Activated CD4-positive, CD25-positive, alpha-beta regulatory T cell (primary cell): ENCODE results near the gene DAPK1.

ENCODE experiments used
- DNase-seq, 4 experiments: peaks; one replicate each; lab custom pipeline; 2025; lab: John Stamatoyannopoulos, UW

Gene DAPK1

GRCh38 chr9:87594194-87594593 lies 96.5 kb downstream of the DAPK1 start:
- no peak for DNase-seq

DNA sequence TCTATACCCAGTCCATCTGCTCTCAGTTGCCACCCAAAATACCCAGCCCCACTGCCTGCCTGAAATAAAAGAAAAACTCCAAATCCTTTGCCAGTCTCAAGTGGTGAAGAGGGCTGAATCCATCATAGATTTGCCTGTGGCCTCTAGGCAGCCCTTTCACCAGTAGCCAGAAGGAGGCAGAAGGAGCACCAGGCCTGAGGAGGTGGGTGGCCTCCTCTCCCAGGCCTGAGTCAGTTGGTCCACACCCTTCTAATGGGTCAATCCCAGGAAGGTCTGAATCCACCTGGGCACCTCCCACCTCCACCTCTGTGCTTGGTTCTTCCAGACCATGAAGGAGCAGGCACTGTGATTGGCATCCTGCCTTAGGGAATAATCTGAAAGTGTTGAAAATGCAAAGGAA lies 97.0 kb downstream of the DAPK1 start:
- DNase-seq: no peak

- DNase-seq: no peak
Observed at GRCh38 chr9:87595610-87596009, 97.9 kb downstream of the DAPK1 start.

- no peak for DNase-seq
Observed at GRCh38 chr9:87596862-87597261, 99.2 kb downstream of the DAPK1 start.

DNA sequence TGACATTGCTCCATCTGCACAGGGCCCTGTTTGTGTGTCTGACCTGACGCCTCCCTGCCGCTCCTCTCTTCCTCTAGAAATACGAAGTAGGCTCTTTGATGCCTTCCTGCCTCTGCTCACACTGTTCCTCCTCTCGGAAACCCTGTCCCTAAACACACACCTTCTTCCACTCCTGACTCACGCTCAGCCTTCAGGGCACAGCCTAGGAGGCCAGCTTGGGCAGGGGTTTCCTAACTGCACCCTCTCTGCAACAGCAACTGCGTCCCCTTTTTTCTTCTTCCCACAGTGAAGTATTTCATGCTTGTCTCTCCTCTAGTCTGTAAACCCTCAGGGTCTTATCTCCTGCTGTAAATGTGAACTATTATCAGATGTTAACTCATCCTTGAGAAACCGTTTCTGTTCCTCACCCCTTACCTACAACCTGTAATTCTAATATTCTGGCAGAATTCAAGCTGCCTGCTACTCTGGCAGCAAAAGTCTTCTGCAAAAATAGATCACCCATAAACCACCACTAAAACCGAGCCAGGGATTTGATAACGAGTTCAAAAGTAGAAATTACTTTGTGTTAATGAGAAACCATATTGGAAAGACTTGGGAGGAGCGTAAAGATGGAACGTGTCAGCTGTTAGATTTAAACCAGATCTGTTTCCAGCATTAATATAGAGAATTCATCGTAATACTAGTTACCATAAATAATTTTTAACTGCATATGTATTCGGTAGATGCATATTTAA lies 100.2 kb downstream of the DAPK1 start:
- DNase-seq: no peak

DNA sequence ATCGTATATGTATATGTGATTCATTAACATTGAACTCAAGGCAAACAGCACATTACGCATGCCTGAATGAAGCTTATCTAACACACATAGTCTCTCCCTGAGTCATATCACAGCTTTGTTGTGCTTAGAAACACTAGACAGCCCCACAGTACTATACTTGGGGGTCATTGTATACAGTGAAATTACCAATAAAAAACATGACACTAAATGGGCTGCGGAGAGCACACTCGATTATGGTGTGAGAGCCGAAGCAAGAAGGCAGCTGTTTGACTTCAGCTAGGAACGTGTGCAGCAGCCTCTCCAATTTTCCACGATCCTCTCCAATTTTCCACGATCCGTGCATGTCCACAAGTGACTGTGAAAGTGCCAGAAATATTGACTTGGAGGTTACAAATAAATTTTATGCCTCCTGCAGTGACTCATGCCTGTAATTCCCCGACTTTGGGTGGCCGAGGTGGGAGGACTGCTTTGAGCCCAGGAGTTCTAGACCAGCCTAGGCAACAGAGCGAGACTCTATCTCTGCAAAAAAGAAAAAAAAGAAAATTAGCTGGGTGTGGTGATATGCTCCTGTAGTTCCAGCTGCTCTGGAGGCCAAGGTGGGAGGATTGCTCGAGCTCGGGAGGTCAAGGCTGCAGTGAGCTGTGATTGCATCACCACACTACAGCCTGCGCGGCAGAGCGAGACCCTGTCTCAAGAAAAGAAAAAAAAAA lies 102.4 kb downstream of the DAPK1 start:
- no peak for DNase-seq

GRCh38 chr9:87601176-87601575 lies 103.5 kb downstream of the DAPK1 start:
- no peak for DNase-seq

- DNase-seq: no peak
Observed at GRCh38 chr9:87601595-87601994, 103.9 kb downstream of the DAPK1 start.

- DNase-seq: no peak
Observed at GRCh38 chr9:87602933-87603643, 105.4 kb downstream of the DAPK1 start.

DNA sequence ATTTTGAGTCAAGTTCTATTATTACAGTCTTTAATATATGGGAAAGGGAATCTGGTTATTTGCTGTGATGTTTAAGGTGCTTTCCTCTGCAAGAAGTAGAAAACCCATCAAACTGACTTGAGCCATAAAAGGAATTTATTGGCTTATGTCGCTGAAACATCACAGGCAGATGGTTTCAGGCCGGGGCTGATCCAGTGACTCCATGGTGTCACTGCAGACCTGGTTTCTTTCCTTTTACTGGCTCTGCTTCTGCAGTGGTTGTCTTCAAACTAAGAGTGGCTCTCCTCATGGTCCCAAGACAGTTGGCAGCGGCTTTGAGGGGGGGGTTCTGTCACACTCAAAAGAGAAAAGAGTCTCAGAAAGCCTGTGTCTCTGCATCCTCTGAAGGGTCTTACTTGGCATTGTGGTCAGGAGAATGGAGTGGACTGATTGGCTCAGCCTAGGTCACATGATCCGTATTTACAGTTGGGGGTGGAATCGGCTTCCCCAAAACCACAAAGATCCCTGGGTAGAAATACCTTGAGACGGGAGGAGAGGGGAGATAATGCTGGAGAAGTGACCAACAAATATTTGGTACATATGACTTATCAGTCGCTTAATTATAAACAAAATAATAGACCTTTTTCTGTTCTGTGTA lies 106.3 kb downstream of the DAPK1 start:
- no peak for DNase-seq

- DNase-seq: no peak
Observed at GRCh38 chr9:87604886-87605588, 107.4 kb downstream of the DAPK1 start.

DNA sequence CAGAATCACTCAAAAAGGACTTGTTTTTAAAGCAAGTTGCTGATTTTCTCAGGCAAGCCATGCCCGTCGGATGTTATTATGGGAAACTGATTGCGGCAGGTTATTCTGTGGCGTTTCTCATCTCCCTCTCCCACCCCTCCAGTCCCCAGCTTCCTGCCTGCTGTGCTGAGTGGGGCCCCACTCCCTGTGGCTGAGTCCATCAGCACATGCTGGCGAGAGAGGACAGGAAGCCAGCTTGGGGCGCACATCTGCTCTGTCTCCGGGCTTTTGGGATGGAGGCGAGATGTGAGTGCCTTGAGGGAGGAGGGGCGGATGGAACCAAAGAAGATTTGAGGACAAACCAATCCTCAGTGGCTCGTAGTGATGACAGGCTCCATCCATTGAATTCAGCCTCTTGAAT lies 108.0 kb downstream of the DAPK1 start:
- DNase-seq: no peak

- no peak for DNase-seq
Observed at GRCh38 chr9:87606841-87607521, 109.3 kb downstream of the DAPK1 start.

- no peak for DNase-seq
Observed at GRCh38 chr9:87607859-87608258, 110.2 kb downstream of the DAPK1 start.

DNA sequence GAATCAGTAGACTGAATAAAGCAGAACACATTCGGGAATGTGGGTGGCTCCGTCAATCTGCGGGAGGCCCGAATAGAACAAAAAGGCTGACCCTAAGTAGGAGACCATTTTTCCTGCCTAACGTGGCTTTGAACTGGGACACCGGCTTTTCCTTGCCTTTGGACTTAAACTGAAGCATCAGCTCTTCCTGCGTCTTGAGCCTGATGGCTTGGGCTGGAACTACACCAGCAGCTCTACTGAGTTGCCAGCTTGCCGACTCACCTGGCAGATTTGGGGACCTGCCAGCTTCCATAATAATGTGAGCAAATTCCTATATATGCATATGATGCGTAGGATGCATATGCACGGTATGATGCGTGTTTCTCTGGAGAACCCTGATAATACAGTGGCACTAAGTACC lies 111.3 kb downstream of the DAPK1 start:
- DNase-seq: no peak

- no peak for DNase-seq
Observed at GRCh38 chr9:87609486-87609885, 111.8 kb downstream of the DAPK1 start.

DNA sequence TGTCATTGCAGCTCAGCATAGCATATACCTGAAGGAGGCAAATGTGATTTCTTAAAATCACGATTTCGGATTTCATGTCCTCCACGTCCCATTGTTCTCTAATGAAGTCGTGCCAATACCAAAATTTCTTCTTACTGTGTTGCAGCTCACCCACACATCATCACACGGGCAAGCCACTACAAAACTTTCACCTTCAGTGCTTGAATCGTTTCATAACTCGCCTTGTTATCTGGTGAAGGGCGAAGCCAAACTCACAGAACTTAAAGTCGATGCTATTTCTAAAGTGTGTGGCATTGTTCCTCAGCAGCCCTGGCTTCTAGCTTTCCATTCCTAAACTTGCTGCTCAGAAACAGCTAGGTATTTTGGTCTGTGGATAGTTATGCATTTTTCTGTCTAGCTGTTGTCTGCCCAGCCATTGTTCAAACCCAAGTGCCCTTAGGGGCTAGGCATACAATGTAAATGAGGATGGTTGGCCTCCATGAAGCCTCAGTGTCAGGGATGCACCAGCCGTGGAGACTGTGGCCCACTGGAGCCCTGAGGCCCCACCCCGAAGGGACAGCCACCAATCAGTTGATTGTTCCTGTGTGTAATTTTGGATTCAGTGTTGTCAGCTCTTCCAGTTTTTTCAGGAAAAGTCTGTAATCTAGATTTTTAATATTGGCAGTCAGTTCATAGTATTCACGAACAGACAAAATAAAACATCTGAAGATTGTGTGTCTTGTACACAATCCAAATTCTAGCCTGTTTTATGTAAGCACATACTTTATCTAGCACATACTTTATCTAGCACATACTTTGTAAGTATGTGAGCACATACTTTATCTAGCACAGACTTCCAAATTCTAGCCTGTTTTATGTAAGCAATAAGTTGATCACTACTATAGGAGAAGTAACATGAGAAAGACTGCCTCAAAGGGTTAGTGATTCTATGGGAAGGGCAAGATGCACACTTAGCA lies 112.8 kb downstream of the DAPK1 start:
- no peak for DNase-seq

DNA sequence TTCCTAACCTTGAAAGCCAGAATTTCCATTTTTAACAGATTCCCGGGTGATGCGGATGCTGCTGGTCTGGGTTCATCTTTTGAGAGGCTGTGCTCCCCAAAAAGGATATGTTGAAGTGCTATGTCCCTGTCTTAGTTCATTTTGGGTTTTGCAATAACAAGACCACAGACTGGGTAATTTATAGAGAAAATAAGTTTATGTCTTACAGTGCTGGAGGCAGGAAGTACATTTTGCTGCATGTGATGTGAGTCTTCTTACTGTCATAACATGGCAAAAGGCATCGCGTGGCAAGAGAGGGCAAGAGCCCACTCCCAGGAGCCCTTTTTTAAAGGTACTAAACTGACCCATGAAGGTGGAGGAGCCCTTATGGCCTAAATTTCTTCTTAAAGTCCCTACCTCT lies 114.1 kb downstream of the DAPK1 start:
- no peak for DNase-seq

DNA sequence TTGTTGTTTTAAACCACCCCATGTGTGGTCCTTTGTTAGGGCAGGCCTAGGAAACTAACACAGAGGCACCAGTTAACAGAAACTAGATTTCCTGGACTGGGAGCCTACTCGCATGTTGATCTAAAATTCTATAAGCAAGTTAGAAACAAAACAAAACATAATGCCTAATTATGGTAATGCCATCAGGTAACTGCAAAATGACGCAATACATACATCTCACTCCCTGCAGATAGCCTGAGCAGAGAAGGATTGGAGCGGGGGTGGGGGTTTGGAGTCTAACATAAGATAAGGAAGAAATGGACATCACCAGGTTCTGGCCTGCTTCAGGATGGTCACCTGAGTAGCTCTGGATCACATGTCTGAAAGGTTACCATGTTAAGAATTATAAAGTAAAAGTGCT lies 114.9 kb downstream of the DAPK1 start:
- no peak for DNase-seq
